ENCODE measurements around the gene SLC40A1.

DNA sequence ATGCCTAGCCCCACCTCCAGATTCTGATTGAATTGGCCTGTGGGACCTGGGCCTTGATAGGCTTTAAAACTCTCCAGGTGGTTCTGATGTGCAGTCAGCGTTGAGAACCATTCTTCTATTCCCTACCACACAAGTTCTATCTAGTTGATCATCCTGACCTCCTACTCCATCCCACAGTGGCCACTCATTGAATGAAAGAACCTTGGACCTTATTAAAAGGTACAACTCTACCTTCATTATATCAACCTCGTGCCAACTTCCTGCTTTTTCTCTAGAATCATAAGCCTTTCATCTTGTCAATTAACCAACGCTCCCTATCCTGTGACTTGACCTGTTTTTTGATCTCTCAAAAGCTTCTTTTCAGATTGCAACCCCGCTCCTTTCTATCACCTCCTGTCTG is 55.8 kb downstream of the SLC40A1 start:
- TF ChIP-seq, protein P1, sequence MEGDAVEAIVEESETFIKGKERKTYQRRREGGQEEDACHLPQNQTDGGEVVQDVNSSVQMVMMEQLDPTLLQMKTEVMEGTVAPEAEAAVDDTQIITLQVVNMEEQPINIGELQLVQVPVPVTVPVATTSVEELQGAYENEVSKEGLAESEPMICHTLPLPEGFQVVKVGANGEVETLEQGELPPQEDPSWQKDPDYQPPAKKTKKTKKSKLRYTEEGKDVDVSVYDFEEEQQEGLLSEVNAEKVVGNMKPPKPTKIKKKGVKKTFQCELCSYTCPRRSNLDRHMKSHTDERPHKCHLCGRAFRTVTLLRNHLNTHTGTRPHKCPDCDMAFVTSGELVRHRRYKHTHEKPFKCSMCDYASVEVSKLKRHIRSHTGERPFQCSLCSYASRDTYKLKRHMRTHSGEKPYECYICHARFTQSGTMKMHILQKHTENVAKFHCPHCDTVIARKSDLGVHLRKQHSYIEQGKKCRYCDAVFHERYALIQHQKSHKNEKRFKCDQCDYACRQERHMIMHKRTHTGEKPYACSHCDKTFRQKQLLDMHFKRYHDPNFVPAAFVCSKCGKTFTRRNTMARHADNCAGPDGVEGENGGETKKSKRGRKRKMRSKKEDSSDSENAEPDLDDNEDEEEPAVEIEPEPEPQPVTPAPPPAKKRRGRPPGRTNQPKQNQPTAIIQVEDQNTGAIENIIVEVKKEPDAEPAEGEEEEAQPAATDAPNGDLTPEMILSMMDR (IDR thresholded peaks at IDR 0.05), result no peak
- no peak for TF ChIP-seq POLR2A (IDR thresholded peaks at IDR 0.05)
